ENCODE measurements around the gene ABHD14A.
A peak's percentile ranks its signal among the peaks of the same experiment; 100 is the strongest.
"Not testable (repeated sequence)": the region's sequence is repeated elsewhere in the genome, so short reads cannot be mapped to it uniquely, and the experiment has no call there.

The ABHD14A gene

GRCh38 chr3:51974963-51975851, at the start of gene ABHD14A:
TSS of gene ABHD14A (plus strand) at chr3:51975064. CDS start at chr3:51975136, 72 bp downstream.
- H3K9me3 Mint-ChIP-seq (ENCODE audit: low read depth), result no peaks in the 10 kb centered on the region
- peak within 1 kb of the TSS; percentile 95 for H3K4me3 Mint-ChIP-seq
- peaks cover 30% of the 10 kb centered on the region for H3K4me1 Mint-ChIP-seq (ENCODE audit: low read depth)
- no peaks in the 10 kb centered on the region for H3K36me3 Mint-ChIP-seq
- H3K27ac Mint-ChIP-seq, result peak within 1 kb of the TSS; percentile 94
- no peaks in the 10 kb centered on the region for H3K27me3 Mint-ChIP-seq

GRCh38 chr3:51927061-51927977, 47.5 kb upstream of the ABHD14A start:
- Mint-ChIP-seq H3K4me3 (no peak overlapping the region), H3K4me1 (ENCODE audit: low read depth) (no peaks in the 10 kb centered on the region), H3K36me3 (peaks cover 6% of the 10 kb centered on the region)

GRCh38 chr3:51928438-51928837, 46.4 kb upstream of the ABHD14A start:
- Mint-ChIP-seq H3K27ac (no peak overlapping the region), H3K4me1 (ENCODE audit: low read depth) (no peaks in the 10 kb centered on the region), H3K4me3 (no peak overlapping the region), H3K9me3 (ENCODE audit: low read depth) (no peaks in the 10 kb centered on the region), H3K36me3 (peaks cover 6% of the 10 kb centered on the region), H3K27me3 (no peaks in the 10 kb centered on the region)

More at GRCh38 chr3:51927061-51927977, 47.5 kb upstream of the ABHD14A start:
- H3K27me3 Mint-ChIP-seq, result no peaks in the 10 kb centered on the region
- no peaks in the 10 kb centered on the region for H3K9me3 Mint-ChIP-seq (ENCODE audit: low read depth)
- H3K27ac Mint-ChIP-seq, result no peak overlapping the region

GRCh38 chr3:51928981-51929380, 45.9 kb upstream of the ABHD14A start:
- H3K9me3 Mint-ChIP-seq (ENCODE audit: low read depth); H3K27me3 Mint-ChIP-seq; H3K27ac Mint-ChIP-seq; H3K4me3 Mint-ChIP-seq; H3K4me1 Mint-ChIP-seq (ENCODE audit: low read depth); H3K36me3 Mint-ChIP-seq: not testable (repeated sequence)

GRCh38 chr3:51929420-51930003, 45.4 kb upstream of the ABHD14A start:
- no peak overlapping the region for H3K4me3 Mint-ChIP-seq
- no peaks in the 10 kb centered on the region for H3K27me3 Mint-ChIP-seq
- H3K9me3 Mint-ChIP-seq (ENCODE audit: low read depth), result no peaks in the 10 kb centered on the region
- H3K27ac Mint-ChIP-seq, result no peak overlapping the region
- H3K36me3 Mint-ChIP-seq, result peaks cover 6% of the 10 kb centered on the region
- no peaks in the 10 kb centered on the region for H3K4me1 Mint-ChIP-seq (ENCODE audit: low read depth)

GRCh38 chr3:51930439-51930838, 44.4 kb upstream of the ABHD14A start:
- Mint-ChIP-seq H3K27ac (no peak overlapping the region), H3K9me3 (ENCODE audit: low read depth) (no peaks in the 10 kb centered on the region), H3K27me3 (no peaks in the 10 kb centered on the region), H3K4me3 (no peak overlapping the region), H3K36me3 (peaks cover 6% of the 10 kb centered on the region), H3K4me1 (ENCODE audit: low read depth) (no peaks in the 10 kb centered on the region)

GRCh38 chr3:51931756-51932155, 43.1 kb upstream of the ABHD14A start:
- Mint-ChIP-seq H3K9me3 (ENCODE audit: low read depth) (no peaks in the 10 kb centered on the region), H3K4me1 (ENCODE audit: low read depth) (no peaks in the 10 kb centered on the region), H3K27ac (no peak overlapping the region), H3K27me3 (no peaks in the 10 kb centered on the region), H3K4me3 (no peak overlapping the region), H3K36me3 (peaks cover 6% of the 10 kb centered on the region)

GRCh38 chr3:51932471-51933370, 42.1 kb upstream of the ABHD14A start:
- Mint-ChIP-seq H3K4me3 (no peak overlapping the region), H3K4me1 (ENCODE audit: low read depth) (no peaks in the 10 kb centered on the region), H3K36me3 (peaks cover 6% of the 10 kb centered on the region), H3K9me3 (ENCODE audit: low read depth) (no peaks in the 10 kb centered on the region), H3K27me3 (no peaks in the 10 kb centered on the region), H3K27ac (no peak overlapping the region)

GRCh38 chr3:51933471-51934138, 41.3 kb upstream of the ABHD14A start:
- no peak overlapping the region for H3K27ac Mint-ChIP-seq
- peaks cover 6% of the 10 kb centered on the region for H3K36me3 Mint-ChIP-seq
- H3K27me3 Mint-ChIP-seq, result no peaks in the 10 kb centered on the region
- H3K9me3 Mint-ChIP-seq (ENCODE audit: low read depth), result no peaks in the 10 kb centered on the region
- no peak overlapping the region for H3K4me3 Mint-ChIP-seq
- peaks cover 2% of the 10 kb centered on the region for H3K4me1 Mint-ChIP-seq (ENCODE audit: low read depth)

GRCh38 chr3:51934139-51934850, 40.6 kb upstream of the ABHD14A start:
- no peak overlapping the region for H3K4me3 Mint-ChIP-seq
- H3K27ac Mint-ChIP-seq, result no peak overlapping the region
- peaks cover 6% of the 10 kb centered on the region for H3K36me3 Mint-ChIP-seq
- H3K4me1 Mint-ChIP-seq (ENCODE audit: low read depth), result peaks cover 5% of the 10 kb centered on the region
- H3K9me3 Mint-ChIP-seq (ENCODE audit: low read depth), result no peaks in the 10 kb centered on the region
- no peaks in the 10 kb centered on the region for H3K27me3 Mint-ChIP-seq

GRCh38 chr3:51934991-51935885, 39.6 kb upstream of the ABHD14A start:
- Mint-ChIP-seq H3K36me3 (peaks cover 3% of the 10 kb centered on the region), H3K9me3 (ENCODE audit: low read depth) (no peaks in the 10 kb centered on the region), H3K27ac (no peak overlapping the region), H3K4me3 (no peak overlapping the region), H3K4me1 (ENCODE audit: low read depth) (peaks cover 14% of the 10 kb centered on the region), H3K27me3 (no peaks in the 10 kb centered on the region)

- Mint-ChIP-seq H3K4me3 (no peak overlapping the region), H3K27ac (no peak overlapping the region), H3K36me3 (peaks cover 5% of the 10 kb centered on the region), H3K4me1 (ENCODE audit: low read depth) (peaks cover 22% of the 10 kb centered on the region), H3K27me3 (no peaks in the 10 kb centered on the region), H3K9me3 (ENCODE audit: low read depth) (no peaks in the 10 kb centered on the region)
Measured at GRCh38 chr3:51935886-51936755, 38.7 kb upstream of the ABHD14A start.

Data from activated naive CD8-positive, alpha-beta T cell (primary cell).